Measurements from ENCODE around the gene ZNF280A. TPM values are rescaled to one million over a fixed set of nuclear protein-coding genes. Genes with fewer than 3 reads are reported as not detected.
"Not testable (repeated sequence)": the region's sequence is repeated elsewhere in the genome, so short reads cannot be mapped to it uniquely, and the experiment has no call there.

ZNF280A gene
- total RNA-seq, 1 donor from 2014 or later: 0.09 TPM

DNA sequence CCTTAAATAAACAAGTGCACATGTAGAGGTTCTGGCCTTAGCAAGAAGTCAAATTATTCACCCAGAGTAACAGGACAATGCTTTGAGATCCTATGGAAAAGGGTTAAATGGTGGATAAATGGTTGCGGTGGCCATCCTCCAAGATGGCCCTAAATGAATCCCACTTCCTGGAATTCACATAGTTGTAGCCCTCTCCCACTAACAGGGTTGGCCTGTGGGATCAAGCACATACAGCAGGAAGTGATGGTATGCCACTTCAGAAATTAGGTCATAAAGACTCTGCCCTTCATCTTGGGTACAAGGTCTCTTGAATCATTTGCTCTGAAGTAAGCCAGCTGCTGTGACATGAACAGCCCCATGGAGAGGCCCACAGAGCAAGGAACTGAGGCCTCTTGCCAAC lies 13.3 kb downstream of the ZNF280A start:
- Histone ChIP-seq H3K4me1 (ENCODE audit: insufficient read depth, low read length) (peaks cover 3% of the 10 kb centered on the region), H2AFZ (ENCODE audit: low read depth, low read length) (no peak overlapping the region), H4K20me1 (ENCODE audit: insufficient read depth, low read length) (no peaks in the 10 kb centered on the region), H3K79me2 (ENCODE audit: insufficient read depth, low read length) (no peaks in the 10 kb centered on the region), H3K9me3 (ENCODE audit: insufficient read depth, low read depth, low read length) (peaks cover 3% of the 10 kb centered on the region), H3K4me2 (ENCODE audit: low read length) (no peak overlapping the region), H3K27ac (ENCODE audit: low read depth, low read length) (no peak overlapping the region), H3K9ac (ENCODE audit: low read length) (no peak overlapping the region), H3K4me3 (ENCODE audit: insufficient read depth, low read depth, low read length) (no peak overlapping the region), H3K27me3 (ENCODE audit: insufficient read depth, low read length) (no peaks in the 10 kb centered on the region), H3K36me3 (ENCODE audit: insufficient read depth, low read length) (peaks cover 6% of the 10 kb centered on the region)
- no peak overlapping the region for H3K27ac Mint-ChIP-seq (ENCODE audit: unreplicated experiment)
- TF ChIP-seq, protein P1, sequence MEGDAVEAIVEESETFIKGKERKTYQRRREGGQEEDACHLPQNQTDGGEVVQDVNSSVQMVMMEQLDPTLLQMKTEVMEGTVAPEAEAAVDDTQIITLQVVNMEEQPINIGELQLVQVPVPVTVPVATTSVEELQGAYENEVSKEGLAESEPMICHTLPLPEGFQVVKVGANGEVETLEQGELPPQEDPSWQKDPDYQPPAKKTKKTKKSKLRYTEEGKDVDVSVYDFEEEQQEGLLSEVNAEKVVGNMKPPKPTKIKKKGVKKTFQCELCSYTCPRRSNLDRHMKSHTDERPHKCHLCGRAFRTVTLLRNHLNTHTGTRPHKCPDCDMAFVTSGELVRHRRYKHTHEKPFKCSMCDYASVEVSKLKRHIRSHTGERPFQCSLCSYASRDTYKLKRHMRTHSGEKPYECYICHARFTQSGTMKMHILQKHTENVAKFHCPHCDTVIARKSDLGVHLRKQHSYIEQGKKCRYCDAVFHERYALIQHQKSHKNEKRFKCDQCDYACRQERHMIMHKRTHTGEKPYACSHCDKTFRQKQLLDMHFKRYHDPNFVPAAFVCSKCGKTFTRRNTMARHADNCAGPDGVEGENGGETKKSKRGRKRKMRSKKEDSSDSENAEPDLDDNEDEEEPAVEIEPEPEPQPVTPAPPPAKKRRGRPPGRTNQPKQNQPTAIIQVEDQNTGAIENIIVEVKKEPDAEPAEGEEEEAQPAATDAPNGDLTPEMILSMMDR (IDR thresholded peaks at IDR 0.05; ENCODE audit: insufficient read depth, low read depth, low read length): no peak
- no peak for TF ChIP-seq EZH2 (IDR thresholded peaks at IDR 0.05; ENCODE audit: insufficient read depth, low read length)
- peaks cover 5% of the 10 kb centered on the region for H3K9me3 Mint-ChIP-seq (ENCODE audit: unreplicated experiment)
- H3K4me3 Mint-ChIP-seq (ENCODE audit: unreplicated experiment): no peak overlapping the region
- no peak for FAIRE-seq
- DNase-seq (ENCODE audit: low read depth): no peak
- H3K36me3 Mint-ChIP-seq (ENCODE audit: low read depth, unreplicated experiment): peaks cover 11% of the 10 kb centered on the region
- H3K4me1 Mint-ChIP-seq (ENCODE audit: low read depth, unreplicated experiment): peaks cover 3% of the 10 kb centered on the region
- peaks cover 4% of the 10 kb centered on the region for H3K27me3 Mint-ChIP-seq (ENCODE audit: low read depth, unreplicated experiment)

DNA sequence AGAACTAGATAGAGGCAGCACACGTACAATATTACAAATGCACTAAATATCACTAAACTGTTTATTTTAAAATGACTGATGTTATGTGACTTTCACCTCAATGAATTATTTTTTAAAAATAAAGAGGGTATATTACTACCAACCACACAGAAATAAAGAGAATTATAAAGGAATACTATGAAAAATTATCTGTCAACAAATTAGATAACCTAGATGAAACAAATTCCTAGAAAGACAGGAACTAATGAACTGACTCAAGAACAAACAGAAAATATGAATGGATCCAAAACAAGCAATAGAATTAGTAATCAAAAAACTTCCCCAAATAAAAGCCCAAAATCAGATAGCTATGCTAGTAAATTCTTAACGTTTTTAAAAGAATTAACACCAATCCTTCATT lies 21.8 kb downstream of the ZNF280A start:
- no peak overlapping the region for H3K4me3 Mint-ChIP-seq (ENCODE audit: unreplicated experiment)
- no peaks in the 10 kb centered on the region for H3K36me3 Mint-ChIP-seq (ENCODE audit: low read depth, unreplicated experiment)
- peaks cover 4% of the 10 kb centered on the region for H3K36me3 ChIP-seq (ENCODE audit: insufficient read depth, low read length)
- H3K9me3 Mint-ChIP-seq (ENCODE audit: unreplicated experiment): peaks cover 2% of the 10 kb centered on the region
- TF ChIP-seq EZH2 (IDR thresholded peaks at IDR 0.05; ENCODE audit: insufficient read depth, low read length): no peak
- TF ChIP-seq, protein P1 (IDR thresholded peaks at IDR 0.05; ENCODE audit: insufficient read depth, low read depth, low read length): no peak
- H3K27ac ChIP-seq (ENCODE audit: low read depth, low read length): no peak overlapping the region
- no peaks in the 10 kb centered on the region for H3K27me3 ChIP-seq (ENCODE audit: insufficient read depth, low read length)
- DNase-seq (ENCODE audit: low read depth) (no peak), FAIRE-seq (no peak)
- no peaks in the 10 kb centered on the region for H3K27me3 Mint-ChIP-seq (ENCODE audit: low read depth, unreplicated experiment)
- H2AFZ ChIP-seq (ENCODE audit: low read depth, low read length): no peak overlapping the region
- no peaks in the 10 kb centered on the region for H3K9me3 ChIP-seq (ENCODE audit: insufficient read depth, low read depth, low read length)
- H3K9ac ChIP-seq (ENCODE audit: low read length): no peak overlapping the region
- no peak overlapping the region for H3K27ac Mint-ChIP-seq (ENCODE audit: unreplicated experiment)
- H3K4me1 Mint-ChIP-seq (ENCODE audit: low read depth, unreplicated experiment): no peaks in the 10 kb centered on the region
- H3K79me2 ChIP-seq (ENCODE audit: insufficient read depth, low read length): no peaks in the 10 kb centered on the region
- H3K4me2 ChIP-seq (ENCODE audit: low read length): no peak overlapping the region
- no peak overlapping the region for H3K4me3 ChIP-seq (ENCODE audit: insufficient read depth, low read depth, low read length)
- H3K4me1 ChIP-seq (ENCODE audit: insufficient read depth, low read length): no peaks in the 10 kb centered on the region
- H4K20me1 ChIP-seq (ENCODE audit: insufficient read depth, low read length): no peaks in the 10 kb centered on the region

DNA sequence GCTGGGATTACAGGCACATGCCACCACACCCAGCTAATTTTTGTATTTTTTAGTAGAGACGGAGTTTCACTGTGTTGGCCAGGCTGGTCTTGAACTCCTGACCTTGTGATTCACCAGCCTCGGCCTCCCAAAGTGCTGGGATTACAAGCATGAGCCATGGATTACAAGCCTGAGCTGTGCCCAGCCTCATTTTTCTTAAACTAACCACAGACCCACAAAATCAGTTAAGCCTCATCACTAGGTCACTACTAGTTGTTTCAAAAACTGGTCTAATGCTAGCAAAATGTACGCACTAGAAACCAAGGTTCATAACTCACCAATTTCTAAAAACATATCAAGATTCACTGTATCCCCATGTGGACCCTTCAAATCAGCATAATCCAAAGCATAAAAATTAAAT lies 28.5 kb downstream of the ZNF280A start:
- not testable (repeated sequence) for H3K36me3 ChIP-seq (ENCODE audit: insufficient read depth, low read length); H3K4me3 ChIP-seq (ENCODE audit: insufficient read depth, low read depth, low read length); H3K9me3 Mint-ChIP-seq (ENCODE audit: unreplicated experiment); H3K27ac ChIP-seq (ENCODE audit: low read depth, low read length); H3K4me1 ChIP-seq (ENCODE audit: insufficient read depth, low read length); H3K4me3 Mint-ChIP-seq (ENCODE audit: unreplicated experiment); H4K20me1 ChIP-seq (ENCODE audit: insufficient read depth, low read length); DNase-seq (ENCODE audit: low read depth); H3K9me3 ChIP-seq (ENCODE audit: insufficient read depth, low read depth, low read length); H2AFZ ChIP-seq (ENCODE audit: low read depth, low read length); FAIRE-seq; H3K27me3 ChIP-seq (ENCODE audit: insufficient read depth, low read length); H3K79me2 ChIP-seq (ENCODE audit: insufficient read depth, low read length); H3K4me2 ChIP-seq (ENCODE audit: low read length); H3K27me3 Mint-ChIP-seq (ENCODE audit: low read depth, unreplicated experiment); H3K4me1 Mint-ChIP-seq (ENCODE audit: low read depth, unreplicated experiment); H3K27ac Mint-ChIP-seq (ENCODE audit: unreplicated experiment); H3K9ac ChIP-seq (ENCODE audit: low read length)
- peaks cover 10% of the 10 kb centered on the region for H3K36me3 Mint-ChIP-seq (ENCODE audit: low read depth, unreplicated experiment)
